ENCODE data around the gene KCNT2.

DNA sequence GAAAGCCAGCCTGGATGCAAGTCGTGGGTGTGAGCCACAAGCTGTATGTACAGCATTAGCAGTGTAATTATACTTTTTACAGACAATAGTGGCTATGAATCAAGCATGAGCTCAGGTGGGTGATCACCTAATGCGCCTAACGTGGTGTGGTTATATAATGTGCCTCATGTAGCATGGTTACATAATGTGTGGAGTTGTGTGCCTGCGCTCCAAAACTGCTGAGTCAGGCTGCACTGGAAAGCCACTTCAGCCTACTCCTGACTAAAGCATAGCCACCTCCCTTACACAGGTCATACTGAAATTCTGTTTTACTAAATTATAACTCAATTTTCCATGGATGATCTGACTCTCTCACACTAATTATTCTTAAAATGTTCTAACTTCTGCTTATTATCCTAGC, 69.8 kb downstream of the KCNT2 start:
- TF ChIP-seq, protein P1, sequence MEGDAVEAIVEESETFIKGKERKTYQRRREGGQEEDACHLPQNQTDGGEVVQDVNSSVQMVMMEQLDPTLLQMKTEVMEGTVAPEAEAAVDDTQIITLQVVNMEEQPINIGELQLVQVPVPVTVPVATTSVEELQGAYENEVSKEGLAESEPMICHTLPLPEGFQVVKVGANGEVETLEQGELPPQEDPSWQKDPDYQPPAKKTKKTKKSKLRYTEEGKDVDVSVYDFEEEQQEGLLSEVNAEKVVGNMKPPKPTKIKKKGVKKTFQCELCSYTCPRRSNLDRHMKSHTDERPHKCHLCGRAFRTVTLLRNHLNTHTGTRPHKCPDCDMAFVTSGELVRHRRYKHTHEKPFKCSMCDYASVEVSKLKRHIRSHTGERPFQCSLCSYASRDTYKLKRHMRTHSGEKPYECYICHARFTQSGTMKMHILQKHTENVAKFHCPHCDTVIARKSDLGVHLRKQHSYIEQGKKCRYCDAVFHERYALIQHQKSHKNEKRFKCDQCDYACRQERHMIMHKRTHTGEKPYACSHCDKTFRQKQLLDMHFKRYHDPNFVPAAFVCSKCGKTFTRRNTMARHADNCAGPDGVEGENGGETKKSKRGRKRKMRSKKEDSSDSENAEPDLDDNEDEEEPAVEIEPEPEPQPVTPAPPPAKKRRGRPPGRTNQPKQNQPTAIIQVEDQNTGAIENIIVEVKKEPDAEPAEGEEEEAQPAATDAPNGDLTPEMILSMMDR (IDR thresholded peaks at IDR 0.05; ENCODE audit: insufficient read depth, low read depth, low read length), result no peak
- no peak for TF ChIP-seq EZH2 (IDR thresholded peaks at IDR 0.05; ENCODE audit: insufficient read depth, low read length)
